Mesodermal cell (in vitro differentiated cells): ENCODE measurements around the gene ANO7.

ENCODE experiments used
- H3K27ac ChIP-seq: 2 replicates; pipeline ENCODE4 v1.7.0; 2013; ENCODE audit warnings: mild to moderate bottlenecking, low read depth, low read length, moderate library complexity; ENCODE audit not compliant: severe bottlenecking
- H3K36me3 ChIP-seq: 2 replicates; pipeline ENCODE4 v1.7.1; 2013; ENCODE audit warnings: mild to moderate bottlenecking, low read length, moderate library complexity; ENCODE audit not compliant: control insufficient read depth, insufficient read depth
- H3K4me1 ChIP-seq: one replicate; pipeline ENCODE4 v1.7.1; 2013; ENCODE audit warnings: mild to moderate bottlenecking, low read length; ENCODE audit not compliant: insufficient read depth, control insufficient read depth, poor library complexity, severe bottlenecking
- H3K4me3 ChIP-seq: 2 replicates; pipeline ENCODE4 v1.7.0; 2013; ENCODE audit warnings: low read length, control low read depth, mild to moderate bottlenecking; ENCODE audit not compliant: insufficient read depth, poor library complexity, severe bottlenecking; ENCODE audit errors: extremely low read depth
- H3K9me3 ChIP-seq: 2 replicates; pipeline ENCODE4 v1.7.1; 2013; ENCODE audit warnings: mild to moderate bottlenecking, low read length, moderate library complexity; ENCODE audit not compliant: control insufficient read depth
- WGBS, 2 experiments: methylation state at CpG; one replicate each; pipeline ENCODE4 v1.1.5; 2013; ENCODE audit warnings: missing lambda C conversion rate in 2 of 2; ENCODE audit not compliant: insufficient coverage in 2 of 2; 5-methylcytosine and 5-hydroxymethylcytosine counted together

Gene ANO7

GRCh38 chr2:241201445-241202267 is 13.2 kb downstream of the ANO7 start:
- 92 to 93% methylated on average over 22 to 24 of the region's 24 CpGs for whole genome bisulfite sequencing, 2 experiments
- no peaks in the 10 kb centered on the region for H3K36me3 ChIP-seq
- H3K4me3 ChIP-seq, result no peak overlapping the region
- H3K27ac ChIP-seq, result no peak overlapping the region
- no peaks in the 10 kb centered on the region for H3K9me3 ChIP-seq
- no peaks in the 10 kb centered on the region for H3K4me1 ChIP-seq

- H3K9me3 ChIP-seq, result no peaks in the 10 kb centered on the region
- 87 to 89% methylated on average over 12 to 14 of the region's 15 CpGs for WGBS, 2 experiments
These were observed 13.8 kb downstream of the ANO7 start for GRCh38 chr2:241202268-241202585.

GRCh38 chr2:241202681-241203080 is 14.2 kb downstream of the ANO7 start:
- Histone ChIP-seq H3K27ac (no peak overlapping the region), H3K4me3 (no peak overlapping the region), H3K4me1 (no peaks in the 10 kb centered on the region), H3K36me3 (no peaks in the 10 kb centered on the region), H3K9me3 (no peaks in the 10 kb centered on the region)
- 87 to 97% methylated on average over 6 of the region's 9 CpGs for WGBS, 2 experiments

More at GRCh38 chr2:241202268-241202585, 13.8 kb downstream of the ANO7 start:
- Histone ChIP-seq H3K4me3 (no peak overlapping the region), H3K4me1 (no peaks in the 10 kb centered on the region), H3K36me3 (no peaks in the 10 kb centered on the region), H3K27ac (no peak overlapping the region)

GRCh38 chr2:241203218-241204009 is 14.9 kb downstream of the ANO7 start:
- H3K4me1 ChIP-seq, result no peaks in the 10 kb centered on the region
- H3K9me3 ChIP-seq, result no peaks in the 10 kb centered on the region
- H3K27ac ChIP-seq, result no peak overlapping the region
- WGBS, 2 experiments, result 92 to 95% methylated on average over 23 to 24 of the region's 27 CpGs
- no peak overlapping the region for H3K4me3 ChIP-seq
- no peaks in the 10 kb centered on the region for H3K36me3 ChIP-seq

DNA sequence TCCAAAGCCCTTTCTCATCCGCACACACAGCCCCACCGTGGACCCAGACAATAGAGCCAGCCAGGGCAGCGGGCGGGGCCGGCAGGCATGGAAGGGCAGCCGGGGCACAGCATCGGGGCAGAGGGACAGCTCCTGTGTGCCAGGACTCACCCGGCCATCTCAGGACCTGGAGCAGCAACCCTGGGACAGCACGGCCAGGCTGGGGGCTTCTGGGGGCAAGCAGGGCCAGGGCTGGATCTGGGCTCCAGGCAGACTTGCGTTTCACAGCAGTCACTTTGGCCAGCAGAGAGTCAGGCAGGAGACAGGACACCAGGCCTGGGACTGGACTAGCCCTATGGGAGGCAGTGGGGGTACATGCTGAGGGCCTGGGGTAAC is 15.5 kb downstream of the ANO7 start:
- 93 to 94% methylated on average over 6 to 8 of the region's 10 CpGs for WGBS, 2 experiments

GRCh38 chr2:241204490-241204889 is 16.0 kb downstream of the ANO7 start:
- no peaks in the 10 kb centered on the region for H3K9me3 ChIP-seq
- no peaks in the 10 kb centered on the region for H3K4me1 ChIP-seq
- no peak overlapping the region for H3K27ac ChIP-seq
- H3K4me3 ChIP-seq, result no peak overlapping the region
- WGBS, 2 experiments, result 86 to 93% methylated on average over 4 of the region's 4 CpGs
- no peaks in the 10 kb centered on the region for H3K36me3 ChIP-seq

More for the DNA sequence above, 15.5 kb downstream of the ANO7 start:
- Histone ChIP-seq H3K36me3 (no peaks in the 10 kb centered on the region), H3K4me1 (no peaks in the 10 kb centered on the region), H3K4me3 (no peak overlapping the region), H3K27ac (no peak overlapping the region), H3K9me3 (no peaks in the 10 kb centered on the region)

DNA sequence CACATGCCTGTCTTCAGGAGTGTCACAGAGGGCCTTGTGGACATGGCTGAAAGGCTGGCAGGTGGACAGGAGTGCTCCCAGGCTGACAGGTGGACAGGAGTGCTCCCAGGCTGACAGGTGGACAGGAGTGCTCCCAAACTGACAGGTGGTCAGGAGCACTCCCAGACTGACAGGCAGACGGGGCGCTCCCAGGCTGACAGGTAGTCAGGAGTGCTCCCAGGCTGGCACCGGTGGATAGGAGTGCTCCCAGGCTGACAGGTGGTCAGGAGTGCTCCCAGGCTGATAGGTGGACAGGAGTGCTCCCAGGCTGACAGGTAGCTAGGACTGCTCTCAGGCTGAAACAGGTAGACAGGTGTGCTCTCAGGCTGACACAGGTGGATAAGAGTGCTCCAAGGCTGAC is 16.6 kb downstream of the ANO7 start:
- 95 to 100% methylated on average over 3 of the region's 3 CpGs for WGBS, 2 experiments
- Histone ChIP-seq H3K4me1 (no peaks in the 10 kb centered on the region), H3K27ac (no peak overlapping the region), H3K9me3 (no peaks in the 10 kb centered on the region), H3K4me3 (no peak overlapping the region), H3K36me3 (no peaks in the 10 kb centered on the region)

- Histone ChIP-seq H3K27ac (no peak overlapping the region), H3K36me3 (no peaks in the 10 kb centered on the region), H3K4me1 (no peaks in the 10 kb centered on the region), H3K4me3 (no peak overlapping the region), H3K9me3 (no peaks in the 10 kb centered on the region)
- WGBS, 2 experiments, result no CpG with 5 or more reads among the region's 1 CpG
These were observed 18.7 kb downstream of the ANO7 start for GRCh38 chr2:241207151-241207550.

DNA sequence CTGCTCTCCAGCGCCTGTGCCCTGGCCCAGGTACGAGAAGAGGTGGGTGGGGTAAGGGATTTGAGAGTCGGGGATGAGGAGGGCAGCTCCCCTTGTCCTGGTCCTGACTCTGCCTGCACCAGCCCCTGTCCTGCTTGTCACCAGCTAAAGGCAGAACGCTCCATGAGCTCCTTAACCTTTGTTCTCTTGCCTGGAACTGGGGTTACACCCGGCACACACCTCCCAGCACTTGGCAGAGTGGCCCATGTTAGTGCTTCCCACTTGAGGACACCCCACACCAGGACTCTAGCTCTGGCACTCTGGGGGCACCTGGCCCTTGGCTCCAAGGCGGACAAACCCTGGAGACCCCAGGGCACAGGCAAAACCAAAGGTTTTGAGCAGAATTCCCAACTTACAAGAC is 19.2 kb downstream of the ANO7 start:
- WGBS, 2 experiments, result 78 to 91% methylated on average over 4 to 6 of the region's 6 CpGs
- H3K4me3 ChIP-seq, result no peak overlapping the region
- no peak overlapping the region for H3K27ac ChIP-seq
- H3K9me3 ChIP-seq, result no peaks in the 10 kb centered on the region
- no peaks in the 10 kb centered on the region for H3K4me1 ChIP-seq
- H3K36me3 ChIP-seq, result no peaks in the 10 kb centered on the region

GRCh38 chr2:241208058-241208457 is 19.6 kb downstream of the ANO7 start:
- 87 to 93% methylated on average over 5 to 6 of the region's 6 CpGs for WGBS, 2 experiments
- no peaks in the 10 kb centered on the region for H3K9me3 ChIP-seq
- no peak overlapping the region for H3K27ac ChIP-seq
- no peaks in the 10 kb centered on the region for H3K4me1 ChIP-seq
- no peaks in the 10 kb centered on the region for H3K36me3 ChIP-seq
- H3K4me3 ChIP-seq, result no peak overlapping the region

DNA sequence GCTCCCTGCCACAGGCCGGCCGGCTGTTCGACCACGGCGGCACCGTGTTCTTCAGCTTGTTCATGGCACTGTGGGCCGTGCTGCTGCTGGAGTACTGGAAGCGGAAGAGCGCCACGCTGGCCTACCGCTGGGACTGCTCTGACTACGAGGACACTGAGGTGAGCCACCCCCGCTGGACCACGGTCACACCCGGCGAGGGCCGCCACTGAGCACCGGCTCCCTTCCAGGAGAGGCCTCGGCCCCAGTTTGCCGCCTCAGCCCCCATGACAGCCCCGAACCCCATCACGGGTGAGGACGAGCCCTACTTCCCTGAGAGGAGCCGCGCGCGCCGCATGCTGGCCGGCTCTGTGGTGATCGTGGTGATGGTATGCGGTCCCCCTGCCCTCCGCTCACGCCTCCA is 20.8 kb downstream of the ANO7 start:
- H3K4me1 ChIP-seq, result no peaks in the 10 kb centered on the region
- WGBS, 2 experiments, result 89 to 90% methylated on average over 24 to 27 of the region's 33 CpGs
- no peak overlapping the region for H3K27ac ChIP-seq
- no peak overlapping the region for H3K4me3 ChIP-seq
- H3K36me3 ChIP-seq, result no peaks in the 10 kb centered on the region
- no peaks in the 10 kb centered on the region for H3K9me3 ChIP-seq
